Measurements from ENCODE around the gene CHAF1B.

The CHAF1B gene

GRCh38 chr21:36464590-36464989 lies 79.4 kb downstream of the CHAF1B start:
- DNase-seq = no peak

- no peak for DNase-seq
These were observed 80.3 kb downstream of the CHAF1B start for GRCh38 chr21:36465478-36465877.

GRCh38 chr21:36466061-36466511 lies 80.9 kb downstream of the CHAF1B start:
- no peak for DNase-seq
